Suprapubic skin (tissue), 4 donors: ENCODE data around the gene NEXN. TPM values are rescaled to one million over a fixed set of nuclear protein-coding genes. Genes with fewer than 3 reads are reported as not detected.

ENCODE experiments used
- DNase-seq, 2 donors: peaks; one replicate each; pipeline ENCODE4 v3.0.0-alpha.2; 2019; ENCODE audit warnings: low spot score in 2 of 2
- H3K27ac ChIP-seq: fragments of 200-600 bp; sonication (generic); one replicate; pipeline ENCODE4 v1.5.1; 2019
- H3K27me3 ChIP-seq: fragments of 200-600 bp; sonication (generic); one replicate; pipeline ENCODE4 v1.5.1; 2019
- H3K36me3 ChIP-seq: fragments of 200-600 bp; sonication (generic); one replicate; pipeline ENCODE4 v1.5.1; 2019
- H3K4me1 ChIP-seq: fragments of 200-600 bp; sonication (generic); one replicate; pipeline ENCODE4 v1.5.1; 2019
- H3K4me3 ChIP-seq: fragments of 200-600 bp; sonication (generic); one replicate; pipeline ENCODE4 v1.5.1; 2019; ENCODE audit warnings: mild to moderate bottlenecking
- H3K9me3 ChIP-seq: fragments of 200-600 bp; sonication (generic); one replicate; pipeline ENCODE4 v1.5.1; 2019
- CTCF ChIP-seq, 2 donors: fragments of 200-600 bp in 1 of 2; fragments of 450-650 bp in 1 of 2; sonication (generic) in 1 of 2; IDR thresholded peaks; one replicate each; pipeline ENCODE4 v1.5.1; 2016 to 2019; ENCODE audit warnings: antibody characterized with exemption in 2 of 2, mild to moderate bottlenecking in 1 of 2, moderate library complexity in 1 of 2
- EP300 ChIP-seq: sonication (generic); formaldehyde crosslinking; IDR thresholded peaks from one replicate; pipeline ENCODE4 v1.6.1; 2017; ENCODE audit warnings: antibody characterized with exemption
- POLR2A ChIP-seq, 2 donors: fragments of 450-650 bp; IDR thresholded peaks; one replicate each; pipeline ENCODE4 v1.6.1; 2017; ENCODE audit warnings: antibody characterized with exemption in 2 of 2, mild to moderate bottlenecking in 2 of 2, moderate library complexity in 2 of 2
- POLR2AphosphoS5 ChIP-seq, 3 donors: sonication (generic); formaldehyde crosslinking; IDR thresholded peaks; one replicate each; pipeline ENCODE4 v1.6.1; 2017; ENCODE audit warnings: antibody characterized with exemption in 3 of 3
- WGBS: methylation state at CpG from one replicate; pipeline ENCODE4 v1.1.5; 2018; 5-methylcytosine and 5-hydroxymethylcytosine counted together
- total RNA-seq, 4 donors: library from RNA; depleted of rRNA; stranded (reverse); fragments of >200 nt; gene quantifications; one replicate each; pipeline ENCODE4 v1.1.0, GENCODE V29; 2016

The NEXN gene
- total RNA-seq, 4 donors from 2014 or later, result 0.60 to 3.3 (median 2.1) TPM

GRCh38 chr1:77972080-77972479 is 83.7 kb downstream of the NEXN start:
- Histone ChIP-seq H3K4me3 (no peak overlapping the region), H3K4me1 (peaks cover 31% of the 10 kb centered on the region), H3K27me3 (no peaks in the 10 kb centered on the region), H3K36me3 (peaks cover 21% of the 10 kb centered on the region), H3K9me3 (no peaks in the 10 kb centered on the region), H3K27ac (no peak overlapping the region)
- 91% methylated on average over 3 of the region's 3 CpGs for WGBS
- TF ChIP-seq EP300 (no peak), POLR2AphosphoS5 (IDR thresholded peaks at IDR 0.05) (no peak), CTCF (IDR thresholded peaks at IDR 0.05) (no peak), POLR2A (IDR thresholded peaks at IDR 0.05) (no peak)
- no peak for DNase-seq

GRCh38 chr1:77975386-77975785 is 87.0 kb downstream of the NEXN start:
- Histone ChIP-seq H3K27ac (no peak overlapping the region), H3K4me1 (peaks cover 49% of the 10 kb centered on the region), H3K27me3 (no peaks in the 10 kb centered on the region), H3K36me3 (no peaks in the 10 kb centered on the region), H3K4me3 (no peak overlapping the region), H3K9me3 (no peaks in the 10 kb centered on the region)
- no peak for TF ChIP-seq EP300
- TF ChIP-seq POLR2AphosphoS5 (IDR thresholded peaks at IDR 0.05), result no peak
- no peak for TF ChIP-seq CTCF (IDR thresholded peaks at IDR 0.05)
- TF ChIP-seq POLR2A (IDR thresholded peaks at IDR 0.05), result no peak
- WGBS, result 10% methylated on average over 4 of the region's 4 CpGs
- DNase-seq, result no peak

GRCh38 chr1:77975907-77976306 is 87.5 kb downstream of the NEXN start:
- Histone ChIP-seq H3K4me1 (peaks cover 54% of the 10 kb centered on the region), H3K9me3 (no peaks in the 10 kb centered on the region), H3K27ac (no peak overlapping the region), H3K36me3 (no peaks in the 10 kb centered on the region), H3K4me3 (peak overlapping the region; percentile 84), H3K27me3 (no peaks in the 10 kb centered on the region)
- WGBS, result 22% methylated on average over 2 of the region's 2 CpGs
- TF ChIP-seq POLR2AphosphoS5 (IDR thresholded peaks at IDR 0.05) (no peak), EP300 (no peak), POLR2A (IDR thresholded peaks at IDR 0.05) (no peak), CTCF (IDR thresholded peaks at IDR 0.05) (no peak)
- DNase-seq, result no peak

GRCh38 chr1:77976433-77977076 is 88.1 kb downstream of the NEXN start:
- no peak for DNase-seq
- no peak for TF ChIP-seq CTCF (IDR thresholded peaks at IDR 0.05)
- TF ChIP-seq POLR2A (IDR thresholded peaks at IDR 0.05), result no peak
- TF ChIP-seq EP300, result no peak
- TF ChIP-seq POLR2AphosphoS5 (IDR thresholded peaks at IDR 0.05), result no peak
- Histone ChIP-seq H3K27me3 (no peaks in the 10 kb centered on the region), H3K27ac (no peak overlapping the region), H3K4me3 (peak overlapping the region; percentile 84), H3K4me1 (peaks cover 50% of the 10 kb centered on the region), H3K36me3 (no peaks in the 10 kb centered on the region), H3K9me3 (no peaks in the 10 kb centered on the region)
- WGBS, result 75% methylated on average over 13 of the region's 13 CpGs

GRCh38 chr1:77977989-77978292 is 89.5 kb downstream of the NEXN start:
- no peak for DNase-seq
- no peaks in the 10 kb centered on the region for H3K36me3 ChIP-seq
- 0% methylated on average over 5 of the region's 5 CpGs for WGBS
- no peak for TF ChIP-seq POLR2AphosphoS5 (IDR thresholded peaks at IDR 0.05)
- no peak for TF ChIP-seq CTCF (IDR thresholded peaks at IDR 0.05)
- no peak for TF ChIP-seq EP300
- TF ChIP-seq POLR2A (IDR thresholded peaks at IDR 0.05), result no peak
- no peaks in the 10 kb centered on the region for H3K27me3 ChIP-seq
- H3K4me1 ChIP-seq, result peaks cover 50% of the 10 kb centered on the region
- peak overlapping the region; percentile 99 for H3K27ac ChIP-seq
- peak overlapping the region; percentile 84 for H3K4me3 ChIP-seq
- H3K9me3 ChIP-seq, result no peaks in the 10 kb centered on the region
